GM19468 (cell line): ENCODE results near the gene ZHX3.

Experiments used
- ATAC-seq: cut with Tn5 transposase; IDR thresholded peaks from one replicate; pipeline ENCODE4 v1.9.1; 2021; ENCODE audit warnings: mild to moderate bottlenecking, moderate library complexity, moderate number of reproducible peaks; ENCODE audit not compliant: unreplicated experiment; ENCODE audit errors: extremely low read depth

Gene ZHX3

GRCh38 chr20:41232973-41233926, 84.3 kb downstream of the ZHX3 start:
- ATAC-seq: no peak

- ATAC-seq: no peak
These were observed 86.4 kb downstream of the ZHX3 start for GRCh38 chr20:41231136-41231535.

GRCh38 chr20:41230136-41230535, 87.4 kb downstream of the ZHX3 start:
- no peak for ATAC-seq

- ATAC-seq: no peak
These were observed 88.3 kb downstream of the ZHX3 start for GRCh38 chr20:41229259-41229658.

- ATAC-seq: no peak
These were observed 88.7 kb downstream of the ZHX3 start for GRCh38 chr20:41228858-41229257.

GRCh38 chr20:41226426-41226825, 91.1 kb downstream of the ZHX3 start:
- no peak for ATAC-seq

- ATAC-seq: no peak
These were observed 92.4 kb downstream of the ZHX3 start for GRCh38 chr20:41225091-41225490.

GRCh38 chr20:41224281-41224680, 93.2 kb downstream of the ZHX3 start:
- no peak for ATAC-seq

GRCh38 chr20:41223112-41223511, 94.4 kb downstream of the ZHX3 start:
- no peak for ATAC-seq

GRCh38 chr20:41222703-41223102, 94.8 kb downstream of the ZHX3 start:
- ATAC-seq: no peak

GRCh38 chr20:41222296-41222695, 95.2 kb downstream of the ZHX3 start:
- no peak for ATAC-seq

GRCh38 chr20:41221614-41222218, 95.8 kb downstream of the ZHX3 start:
- no peak for ATAC-seq

- ATAC-seq: no peak
These were observed 97.7 kb downstream of the ZHX3 start for GRCh38 chr20:41219824-41220223.

- no peak for ATAC-seq
These were observed 99.1 kb downstream of the ZHX3 start for GRCh38 chr20:41218466-41218865.

GRCh38 chr20:41217422-41217821, 100.1 kb downstream of the ZHX3 start:
- no peak for ATAC-seq

- ATAC-seq: no peak
These were observed 102.9 kb downstream of the ZHX3 start for GRCh38 chr20:41214666-41215065.

GRCh38 chr20:41214202-41214601, 103.3 kb downstream of the ZHX3 start:
- no peak for ATAC-seq

- ATAC-seq: no peak
These were observed 104.2 kb downstream of the ZHX3 start for GRCh38 chr20:41213150-41213820.

GRCh38 chr20:41205313-41205712, 112.2 kb downstream of the ZHX3 start:
- ATAC-seq: no peak

GRCh38 chr20:41204304-41205265, 112.9 kb downstream of the ZHX3 start:
- ATAC-seq: no peak
